GM21360 (cell line): Measurements from ENCODE around the gene PALM2AKAP2.

Experiments
- ATAC-seq: cut with Tn5 transposase; IDR thresholded peaks from one replicate; pipeline ENCODE4 v1.9.1; 2021; ENCODE audit warnings: mild to moderate bottlenecking, moderate library complexity; ENCODE audit not compliant: unreplicated experiment

Gene PALM2AKAP2

GRCh38 chr9:109771087-109771486 lies 8.9 kb upstream of the PALM2AKAP2 start:
- no peak for ATAC-seq

GRCh38 chr9:109771796-109772531 lies 8.0 kb upstream of the PALM2AKAP2 start:
- ATAC-seq = no peak

- no peak for ATAC-seq
Observed at GRCh38 chr9:109775516-109775915, 4.5 kb upstream of the PALM2AKAP2 start.

- ATAC-seq = no peak
Observed at GRCh38 chr9:109776391-109776790, 3.6 kb upstream of the PALM2AKAP2 start.

GRCh38 chr9:109780453-109781033 lies 545 bp downstream of the PALM2AKAP2 start:
- no peak for ATAC-seq

- ATAC-seq = no peak
Observed at GRCh38 chr9:109781086-109781485, 1.1 kb downstream of the PALM2AKAP2 start.

GRCh38 chr9:109781541-109782197 lies 1.7 kb downstream of the PALM2AKAP2 start:
- no peak for ATAC-seq

- no peak for ATAC-seq
Observed at GRCh38 chr9:109787735-109788134, 7.7 kb downstream of the PALM2AKAP2 start.

- no peak for ATAC-seq
Observed at GRCh38 chr9:109789556-109789955, 9.6 kb downstream of the PALM2AKAP2 start.

GRCh38 chr9:109789971-109790370 lies 10.0 kb downstream of the PALM2AKAP2 start:
- ATAC-seq = no peak

- no peak for ATAC-seq
Observed at GRCh38 chr9:109791003-109791677, 11.1 kb downstream of the PALM2AKAP2 start.

- ATAC-seq = no peak
Observed at GRCh38 chr9:109791747-109792146, 11.7 kb downstream of the PALM2AKAP2 start.

- ATAC-seq = no peak
Observed at GRCh38 chr9:109792951-109793546, 13.1 kb downstream of the PALM2AKAP2 start.

GRCh38 chr9:109793921-109794320 lies 13.9 kb downstream of the PALM2AKAP2 start:
- ATAC-seq = no peak

GRCh38 chr9:109794361-109795012 lies 14.5 kb downstream of the PALM2AKAP2 start:
- no peak for ATAC-seq

GRCh38 chr9:109795613-109796012 lies 15.6 kb downstream of the PALM2AKAP2 start:
- ATAC-seq = no peak

- no peak for ATAC-seq
Observed at GRCh38 chr9:109796078-109796477, 16.1 kb downstream of the PALM2AKAP2 start.

GRCh38 chr9:109797006-109797405 lies 17.0 kb downstream of the PALM2AKAP2 start:
- no peak for ATAC-seq

- ATAC-seq = no peak
Observed at GRCh38 chr9:109797509-109797908, 17.5 kb downstream of the PALM2AKAP2 start.

GRCh38 chr9:109799141-109799540 lies 19.1 kb downstream of the PALM2AKAP2 start:
- no peak for ATAC-seq

GRCh38 chr9:109799792-109800191 lies 19.8 kb downstream of the PALM2AKAP2 start:
- no peak for ATAC-seq
